ENCODE data around the gene ZBTB20.

ZBTB20 gene

GRCh38 chr3:114730397-114730796 is 416.7 kb downstream of the ZBTB20 start:
- Histone ChIP-seq H3K27me3 (ENCODE audit: control insufficient read depth, insufficient read depth, low read length, poor library complexity, severe bottlenecking) (no peaks in the 10 kb centered on the region), H3K27ac (ENCODE audit: insufficient read depth, low read depth, low read length, poor library complexity, severe bottlenecking) (no peak overlapping the region), H3K36me3 (ENCODE audit: control insufficient read depth, insufficient read depth, low read length) (no peaks in the 10 kb centered on the region), H3K4me1 (ENCODE audit: control insufficient read depth, insufficient read depth, low read length) (no peaks in the 10 kb centered on the region), H3K4me3 (ENCODE audit: insufficient read depth, low read depth, low read length) (no peak overlapping the region), H3K9me3 (ENCODE audit: control insufficient read depth, low read length) (no peaks in the 10 kb centered on the region)
- 76 to 88% methylated on average over 1 of the region's 1 CpG for WGBS, 2 experiments

- 86 to 95% methylated on average over 1 of the region's 1 CpG for WGBS, 2 experiments
- Histone ChIP-seq H3K4me1 (ENCODE audit: control insufficient read depth, insufficient read depth, low read length) (no peaks in the 10 kb centered on the region), H3K36me3 (ENCODE audit: control insufficient read depth, insufficient read depth, low read length) (no peaks in the 10 kb centered on the region), H3K4me3 (ENCODE audit: insufficient read depth, low read depth, low read length) (no peak overlapping the region), H3K27me3 (ENCODE audit: control insufficient read depth, insufficient read depth, low read length, poor library complexity, severe bottlenecking) (no peaks in the 10 kb centered on the region), H3K27ac (ENCODE audit: insufficient read depth, low read depth, low read length, poor library complexity, severe bottlenecking) (no peak overlapping the region), H3K9me3 (ENCODE audit: control insufficient read depth, low read length) (no peaks in the 10 kb centered on the region)
Observed at GRCh38 chr3:114727373-114727772, 419.7 kb downstream of the ZBTB20 start.

- no peaks in the 10 kb centered on the region for H3K4me1 ChIP-seq (ENCODE audit: control insufficient read depth, insufficient read depth, low read length)
- no peaks in the 10 kb centered on the region for H3K27me3 ChIP-seq (ENCODE audit: control insufficient read depth, insufficient read depth, low read length, poor library complexity, severe bottlenecking)
- no peaks in the 10 kb centered on the region for H3K36me3 ChIP-seq (ENCODE audit: control insufficient read depth, insufficient read depth, low read length)
- no peak overlapping the region for H3K27ac ChIP-seq (ENCODE audit: insufficient read depth, low read depth, low read length, poor library complexity, severe bottlenecking)
- no peaks in the 10 kb centered on the region for H3K9me3 ChIP-seq (ENCODE audit: control insufficient read depth, low read length)
- WGBS, 2 experiments = 92 to 96% methylated on average over 3 of the region's 3 CpGs
- no peak overlapping the region for H3K4me3 ChIP-seq (ENCODE audit: insufficient read depth, low read depth, low read length)
Observed at GRCh38 chr3:114725966-114726365, 421.1 kb downstream of the ZBTB20 start.

- Histone ChIP-seq H3K4me1 (ENCODE audit: control insufficient read depth, insufficient read depth, low read length) (no peaks in the 10 kb centered on the region), H3K9me3 (ENCODE audit: control insufficient read depth, low read length) (no peaks in the 10 kb centered on the region), H3K27ac (ENCODE audit: insufficient read depth, low read depth, low read length, poor library complexity, severe bottlenecking) (no peak overlapping the region), H3K27me3 (ENCODE audit: control insufficient read depth, insufficient read depth, low read length, poor library complexity, severe bottlenecking) (no peaks in the 10 kb centered on the region), H3K4me3 (ENCODE audit: insufficient read depth, low read depth, low read length) (no peak overlapping the region), H3K36me3 (ENCODE audit: control insufficient read depth, insufficient read depth, low read length) (no peaks in the 10 kb centered on the region)
- WGBS, 2 experiments = 100% methylated on average over 1 of the region's 1 CpG; no CpG with 5 or more reads in 1 of the 2 experiments
Observed at GRCh38 chr3:114722530-114722929, 424.6 kb downstream of the ZBTB20 start.

GRCh38 chr3:114721864-114722263 is 425.2 kb downstream of the ZBTB20 start:
- H3K9me3 ChIP-seq (ENCODE audit: control insufficient read depth, low read length) = no peaks in the 10 kb centered on the region
- WGBS, 2 experiments = 92 to 94% methylated on average over 1 to 2 of the region's 2 CpGs
- no peaks in the 10 kb centered on the region for H3K27me3 ChIP-seq (ENCODE audit: control insufficient read depth, insufficient read depth, low read length, poor library complexity, severe bottlenecking)
- no peak overlapping the region for H3K4me3 ChIP-seq (ENCODE audit: insufficient read depth, low read depth, low read length)
- H3K27ac ChIP-seq (ENCODE audit: insufficient read depth, low read depth, low read length, poor library complexity, severe bottlenecking) = no peak overlapping the region
- H3K36me3 ChIP-seq (ENCODE audit: control insufficient read depth, insufficient read depth, low read length) = no peaks in the 10 kb centered on the region
- no peaks in the 10 kb centered on the region for H3K4me1 ChIP-seq (ENCODE audit: control insufficient read depth, insufficient read depth, low read length)

- no peaks in the 10 kb centered on the region for H3K27me3 ChIP-seq (ENCODE audit: control insufficient read depth, insufficient read depth, low read length, poor library complexity, severe bottlenecking)
- WGBS, 2 experiments = 89 to 90% methylated on average over 2 to 3 of the region's 3 CpGs
- H3K36me3 ChIP-seq (ENCODE audit: control insufficient read depth, insufficient read depth, low read length) = no peaks in the 10 kb centered on the region
- H3K4me3 ChIP-seq (ENCODE audit: insufficient read depth, low read depth, low read length) = no peak overlapping the region
- no peak overlapping the region for H3K27ac ChIP-seq (ENCODE audit: insufficient read depth, low read depth, low read length, poor library complexity, severe bottlenecking)
- no peaks in the 10 kb centered on the region for H3K9me3 ChIP-seq (ENCODE audit: control insufficient read depth, low read length)
- no peaks in the 10 kb centered on the region for H3K4me1 ChIP-seq (ENCODE audit: control insufficient read depth, insufficient read depth, low read length)
Observed at GRCh38 chr3:114721209-114721608, 425.9 kb downstream of the ZBTB20 start.

GRCh38 chr3:114718898-114719210 is 428.2 kb downstream of the ZBTB20 start:
- Histone ChIP-seq H3K4me3 (ENCODE audit: insufficient read depth, low read depth, low read length) (no peak overlapping the region), H3K27ac (ENCODE audit: insufficient read depth, low read depth, low read length, poor library complexity, severe bottlenecking) (no peak overlapping the region), H3K4me1 (ENCODE audit: control insufficient read depth, insufficient read depth, low read length) (no peaks in the 10 kb centered on the region), H3K27me3 (ENCODE audit: control insufficient read depth, insufficient read depth, low read length, poor library complexity, severe bottlenecking) (no peaks in the 10 kb centered on the region), H3K9me3 (ENCODE audit: control insufficient read depth, low read length) (no peaks in the 10 kb centered on the region), H3K36me3 (ENCODE audit: control insufficient read depth, insufficient read depth, low read length) (no peaks in the 10 kb centered on the region)
- 80% methylated on average over 1 of the region's 1 CpG; no CpG with 5 or more reads in 1 of the 2 experiments for WGBS, 2 experiments

- no peak overlapping the region for H3K4me3 ChIP-seq (ENCODE audit: insufficient read depth, low read depth, low read length)
Observed at GRCh38 chr3:114718071-114718897, 428.8 kb downstream of the ZBTB20 start.

GRCh38 chr3:114716916-114717315 is 430.2 kb downstream of the ZBTB20 start:
- Histone ChIP-seq H3K4me1 (ENCODE audit: control insufficient read depth, insufficient read depth, low read length) (no peaks in the 10 kb centered on the region), H3K9me3 (ENCODE audit: control insufficient read depth, low read length) (no peaks in the 10 kb centered on the region), H3K27me3 (ENCODE audit: control insufficient read depth, insufficient read depth, low read length, poor library complexity, severe bottlenecking) (no peaks in the 10 kb centered on the region), H3K4me3 (ENCODE audit: insufficient read depth, low read depth, low read length) (no peak overlapping the region), H3K27ac (ENCODE audit: insufficient read depth, low read depth, low read length, poor library complexity, severe bottlenecking) (no peak overlapping the region), H3K36me3 (ENCODE audit: control insufficient read depth, insufficient read depth, low read length) (no peaks in the 10 kb centered on the region)

More at GRCh38 chr3:114718071-114718897, 428.8 kb downstream of the ZBTB20 start:
- no peaks in the 10 kb centered on the region for H3K36me3 ChIP-seq (ENCODE audit: control insufficient read depth, insufficient read depth, low read length)
- H3K4me1 ChIP-seq (ENCODE audit: control insufficient read depth, insufficient read depth, low read length) = no peaks in the 10 kb centered on the region
- no peaks in the 10 kb centered on the region for H3K9me3 ChIP-seq (ENCODE audit: control insufficient read depth, low read length)
- no peak overlapping the region for H3K27ac ChIP-seq (ENCODE audit: insufficient read depth, low read depth, low read length, poor library complexity, severe bottlenecking)
- no peaks in the 10 kb centered on the region for H3K27me3 ChIP-seq (ENCODE audit: control insufficient read depth, insufficient read depth, low read length, poor library complexity, severe bottlenecking)
- WGBS, 2 experiments = 96 to 97% methylated on average over 6 to 7 of the region's 7 CpGs

- Histone ChIP-seq H3K27ac (ENCODE audit: insufficient read depth, low read depth, low read length, poor library complexity, severe bottlenecking) (no peak overlapping the region), H3K4me3 (ENCODE audit: insufficient read depth, low read depth, low read length) (no peak overlapping the region), H3K27me3 (ENCODE audit: control insufficient read depth, insufficient read depth, low read length, poor library complexity, severe bottlenecking) (no peaks in the 10 kb centered on the region), H3K9me3 (ENCODE audit: control insufficient read depth, low read length) (no peaks in the 10 kb centered on the region), H3K4me1 (ENCODE audit: control insufficient read depth, insufficient read depth, low read length) (no peaks in the 10 kb centered on the region), H3K36me3 (ENCODE audit: control insufficient read depth, insufficient read depth, low read length) (no peaks in the 10 kb centered on the region)
- 95 to 96% methylated on average over 5 of the region's 5 CpGs for WGBS, 2 experiments
Observed at GRCh38 chr3:114716126-114716525, 431.0 kb downstream of the ZBTB20 start.
